ENCODE measurements around the gene ZNF445. TPM values are rescaled to one million over a fixed set of nuclear protein-coding genes. Genes with fewer than 3 reads are reported as not detected.
"Not testable (repeated sequence)": the region's sequence is repeated elsewhere in the genome, so short reads cannot be mapped to it uniquely, and the experiment has no call there.

The ZNF445 gene
- total RNA-seq, 1 donor = 9.8 TPM

GRCh38 chr3:44467241-44467640 is 10.2 kb downstream of the ZNF445 start:
- Histone ChIP-seq H3K4me2 (ENCODE audit: insufficient read depth, low read length) (no peak overlapping the region), H2AFZ (ENCODE audit: low read length) (no peak overlapping the region), H3K27me3 (ENCODE audit: insufficient read depth, low read length) (no peaks in the 10 kb centered on the region), H3K9me3 (ENCODE audit: low read depth, low read length) (no peaks in the 10 kb centered on the region), H3K27ac (ENCODE audit: low read depth, low read length) (no peak overlapping the region), H4K20me1 (ENCODE audit: insufficient read depth, low read length) (peaks cover 16% of the 10 kb centered on the region), H3K79me2 (ENCODE audit: insufficient read depth, low read length) (peaks cover 37% of the 10 kb centered on the region), H3K4me3 (ENCODE audit: insufficient read depth, low read length) (no peak overlapping the region), H3K4me1 (ENCODE audit: insufficient read depth, low read length) (peaks cover 8% of the 10 kb centered on the region), H3K36me3 (ENCODE audit: insufficient read depth, low read length) (peaks cover 2% of the 10 kb centered on the region)
- TF ChIP-seq CTCF (IDR thresholded peaks at IDR 0.05; ENCODE audit: extremely low read depth, low read depth, low read length) = no peak
- no peak for DNase-seq (ENCODE audit: insufficient read length, low spot score, missing footprints)

DNA sequence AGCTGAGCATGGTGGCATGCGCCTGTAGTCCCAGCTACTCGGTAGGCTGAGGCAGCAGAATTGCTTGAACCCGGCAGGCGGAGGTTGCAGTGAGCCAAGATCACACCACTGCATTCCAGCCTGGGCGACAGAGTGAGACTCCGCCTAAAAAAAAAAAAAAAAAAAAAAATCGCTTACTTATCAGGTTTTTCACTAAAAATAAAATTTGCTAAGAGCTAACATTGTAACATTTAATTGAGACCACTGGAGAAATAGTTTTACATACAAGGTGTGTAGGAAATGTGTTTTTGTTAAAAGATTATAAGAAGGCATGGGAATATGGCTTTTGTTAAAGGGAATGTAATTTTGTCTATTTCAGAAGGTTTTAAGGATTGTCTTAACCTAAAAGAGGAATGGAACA is 12.6 kb downstream of the ZNF445 start:
- Histone ChIP-seq H3K36me3 (ENCODE audit: insufficient read depth, low read length) (peaks cover 14% of the 10 kb centered on the region), H3K79me2 (ENCODE audit: insufficient read depth, low read length) (peaks cover 20% of the 10 kb centered on the region)

GRCh38 chr3:44464509-44464908 is 13.0 kb downstream of the ZNF445 start:
- Histone ChIP-seq H3K79me2 (ENCODE audit: insufficient read depth, low read length) (peaks cover 16% of the 10 kb centered on the region), H3K36me3 (ENCODE audit: insufficient read depth, low read length) (peaks cover 14% of the 10 kb centered on the region)

More for the DNA sequence above, 12.6 kb downstream of the ZNF445 start:
- not testable (repeated sequence) for H2AFZ ChIP-seq (ENCODE audit: low read length); H3K4me3 ChIP-seq (ENCODE audit: insufficient read depth, low read length); H3K27me3 ChIP-seq (ENCODE audit: insufficient read depth, low read length); H3K27ac ChIP-seq (ENCODE audit: low read depth, low read length); H3K4me2 ChIP-seq (ENCODE audit: insufficient read depth, low read length); H3K4me1 ChIP-seq (ENCODE audit: insufficient read depth, low read length); H3K9me3 ChIP-seq (ENCODE audit: low read depth, low read length); H4K20me1 ChIP-seq (ENCODE audit: insufficient read depth, low read length); DNase-seq (ENCODE audit: insufficient read length, low spot score, missing footprints)

DNA sequence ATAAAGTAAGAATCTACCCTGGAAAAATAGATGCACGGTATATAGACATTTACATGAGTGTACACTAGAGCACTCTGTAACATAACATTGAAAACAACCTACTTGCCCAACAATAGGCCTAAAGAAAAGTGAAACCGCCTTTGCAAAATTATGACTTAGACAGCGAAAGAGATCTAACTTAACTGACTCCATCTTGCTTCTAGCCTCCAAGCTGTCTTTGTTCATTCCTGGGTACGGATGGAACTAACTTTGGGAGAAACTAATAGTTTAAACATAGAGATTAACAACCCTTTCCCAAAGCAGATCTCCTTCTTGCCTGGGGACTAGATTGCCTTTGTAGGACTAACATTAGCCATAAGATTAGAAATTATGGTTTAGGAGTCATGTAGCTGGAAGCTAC is 17.4 kb downstream of the ZNF445 start:
- H2AFZ ChIP-seq (ENCODE audit: low read length); H4K20me1 ChIP-seq (ENCODE audit: insufficient read depth, low read length); H3K27ac ChIP-seq (ENCODE audit: low read depth, low read length); DNase-seq (ENCODE audit: insufficient read length, low spot score, missing footprints); H3K4me3 ChIP-seq (ENCODE audit: insufficient read depth, low read length); H3K4me1 ChIP-seq (ENCODE audit: insufficient read depth, low read length); H3K4me2 ChIP-seq (ENCODE audit: insufficient read depth, low read length); H3K27me3 ChIP-seq (ENCODE audit: insufficient read depth, low read length); H3K9me3 ChIP-seq (ENCODE audit: low read depth, low read length): not testable (repeated sequence)
- H3K36me3 ChIP-seq (ENCODE audit: insufficient read depth, low read length) = peaks cover 29% of the 10 kb centered on the region
- H3K79me2 ChIP-seq (ENCODE audit: insufficient read depth, low read length) = peaks cover 11% of the 10 kb centered on the region

More at GRCh38 chr3:44464509-44464908, 13.0 kb downstream of the ZNF445 start:
- Histone ChIP-seq H2AFZ (ENCODE audit: low read length) (no peak overlapping the region), H3K27ac (ENCODE audit: low read depth, low read length) (no peak overlapping the region), H4K20me1 (ENCODE audit: insufficient read depth, low read length) (peaks cover 7% of the 10 kb centered on the region), H3K9me3 (ENCODE audit: low read depth, low read length) (peaks cover 8% of the 10 kb centered on the region), H3K4me1 (ENCODE audit: insufficient read depth, low read length) (peaks cover 8% of the 10 kb centered on the region), H3K27me3 (ENCODE audit: insufficient read depth, low read length) (no peaks in the 10 kb centered on the region), H3K4me2 (ENCODE audit: insufficient read depth, low read length) (no peak overlapping the region), H3K4me3 (ENCODE audit: insufficient read depth, low read length) (no peak overlapping the region)
- DNase-seq (ENCODE audit: insufficient read length, low spot score, missing footprints) = no peak
- TF ChIP-seq CTCF (IDR thresholded peaks at IDR 0.05; ENCODE audit: extremely low read depth, low read depth, low read length) = no peak

DNA sequence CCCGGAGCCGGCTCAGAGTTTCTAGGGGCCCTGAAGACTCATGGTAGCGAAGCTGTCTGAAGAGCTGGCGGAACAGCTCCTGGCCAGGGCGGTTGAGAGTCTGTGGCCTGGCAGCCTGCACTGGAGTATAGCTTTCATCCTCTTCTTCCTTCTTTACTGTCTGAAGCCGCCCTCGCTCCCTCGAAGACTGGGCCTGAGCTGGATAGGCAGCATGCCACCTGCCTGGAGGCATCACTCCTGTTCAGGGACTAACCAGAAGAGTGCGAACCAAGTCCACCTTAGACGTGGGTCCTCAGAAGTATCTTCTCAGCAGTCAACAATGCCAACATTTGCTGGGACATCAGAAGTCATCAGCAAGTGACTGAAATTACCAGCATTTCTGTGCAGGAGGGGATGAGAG is 22.2 kb downstream of the ZNF445 start:
- Histone ChIP-seq H4K20me1 (ENCODE audit: insufficient read depth, low read length) (no peaks in the 10 kb centered on the region), H3K79me2 (ENCODE audit: insufficient read depth, low read length) (peaks cover 5% of the 10 kb centered on the region), H2AFZ (ENCODE audit: low read length) (no peak overlapping the region), H3K4me3 (ENCODE audit: insufficient read depth, low read length) (no peak overlapping the region), H3K36me3 (ENCODE audit: insufficient read depth, low read length) (peaks cover 39% of the 10 kb centered on the region), H3K27me3 (ENCODE audit: insufficient read depth, low read length) (no peaks in the 10 kb centered on the region), H3K9me3 (ENCODE audit: low read depth, low read length) (no peaks in the 10 kb centered on the region), H3K27ac (ENCODE audit: low read depth, low read length) (no peak overlapping the region), H3K4me1 (ENCODE audit: insufficient read depth, low read length) (no peaks in the 10 kb centered on the region), H3K4me2 (ENCODE audit: insufficient read depth, low read length) (no peak overlapping the region)
- no peak for DNase-seq (ENCODE audit: insufficient read length, low spot score, missing footprints)
- TF ChIP-seq CTCF (IDR thresholded peaks at IDR 0.05; ENCODE audit: extremely low read depth, low read depth, low read length) = no peak
